GM23248 (cell line): ENCODE results near the gene UNC119. TPM values are rescaled to one million over a fixed set of nuclear protein-coding genes. Genes with fewer than 3 reads are reported as not detected.
"Not testable (repeated sequence)": the region's sequence is repeated elsewhere in the genome, so short reads cannot be mapped to it uniquely, and the experiment has no call there.

Experiments
- DNase-seq: peaks from one replicate; pipeline ENCODE4 v3.0.0-alpha.2; 2015
- H2AFZ ChIP-seq: fragments of 200-600 bp; sonication (generic); 2 replicates; pipeline ENCODE4 v1.6.1; 2016; ENCODE audit warnings: antibody characterized with exemption
- H3F3A ChIP-seq: fragments of 200-600 bp; sonication (generic); 2 replicates; pipeline ENCODE4 v1.6.1; 2016; ENCODE audit warnings: mild to moderate bottlenecking, antibody characterized with exemption, mixed run types; ENCODE audit not compliant: insufficient read depth
- H3K27ac ChIP-seq: fragments of 200-600 bp; sonication (generic); 2 replicates; pipeline ENCODE4 v1.5.1; 2016; ENCODE audit warnings: mild to moderate bottlenecking
- H3K27me3 ChIP-seq: fragments of 200-600 bp; sonication (generic); replicated peaks from 2 replicates; pipeline ENCODE4 v1.6.1; 2016; ENCODE audit warnings: mild to moderate bottlenecking; ENCODE audit not compliant: insufficient read depth
- H3K36me3 ChIP-seq: fragments of 200-600 bp; sonication (generic); 2 replicates; pipeline ENCODE4 v1.6.1; 2016; ENCODE audit warnings: low read depth, mild to moderate bottlenecking
- H3K4me1 ChIP-seq: fragments of 200-600 bp; sonication (generic); 2 replicates; pipeline ENCODE4 v1.6.1; 2016; ENCODE audit warnings: mild to moderate bottlenecking; ENCODE audit not compliant: insufficient read depth
- H3K4me2 ChIP-seq: fragments of 200-600 bp; sonication (generic); one replicate; pipeline ENCODE4 v1.6.1; 2016; ENCODE audit warnings: mild to moderate bottlenecking; ENCODE audit not compliant: unreplicated experiment
- H3K4me3 ChIP-seq: fragments of 200-600 bp; sonication (generic); 2 replicates; pipeline ENCODE4 v1.5.1; 2016; ENCODE audit warnings: mild to moderate bottlenecking
- H3K79me2 ChIP-seq: fragments of 200-600 bp; sonication (generic); 2 replicates; pipeline ENCODE4 v1.6.1; 2016; ENCODE audit warnings: mild to moderate bottlenecking; ENCODE audit not compliant: insufficient read depth
- H3K9ac ChIP-seq: fragments of 200-600 bp; sonication (generic); 2 replicates; pipeline ENCODE4 v1.6.1; 2016; ENCODE audit warnings: mild to moderate bottlenecking
- H3K9me2 ChIP-seq: fragments of 200-600 bp; sonication (generic); 2 replicates; pipeline ENCODE4 v1.6.1; 2016; ENCODE audit warnings: mixed run types, mild to moderate bottlenecking, moderate library complexity; ENCODE audit not compliant: insufficient read depth
- H3K9me3 ChIP-seq: fragments of 200-600 bp; sonication (generic); one replicate; pipeline ENCODE4 v1.6.1; 2017; ENCODE audit warnings: low read depth
- H4K20me1 ChIP-seq: fragments of 200-600 bp; sonication (generic); 2 replicates; pipeline ENCODE4 v1.6.0; 2016; ENCODE audit not compliant: insufficient read depth
- EZH2 ChIP-seq: fragments of 200-600 bp; sonication (generic); IDR thresholded peaks from 2 replicates; pipeline ENCODE4 v1.6.1; 2018; ENCODE audit warnings: antibody characterized with exemption, mild to moderate bottlenecking; ENCODE audit not compliant: insufficient read depth, poor library complexity, severe bottlenecking
- EZH2phosphoT487 ChIP-seq: fragments of 200-600 bp; sonication (generic); IDR thresholded peaks from 2 replicates; pipeline ENCODE4 v1.6.1; 2018; ENCODE audit warnings: antibody characterized with exemption, moderate library complexity, mild to moderate bottlenecking, low read depth; ENCODE audit not compliant: insufficient read depth
- WGBS, 2 experiments: methylation state at CpG; one replicate each; pipeline ENCODE4 v1.1.6; 2015 to 2017; ENCODE audit warnings: low lambda C conversion rate in 2 of 2, low coverage in 1 of 2; ENCODE audit errors: missing lambda C conversion rate in 2 of 2; 5-methylcytosine and 5-hydroxymethylcytosine counted together
- in situ Hi-C: fragments of 300-500 bp; cut with MboI; formaldehyde crosslinking; loops from 2 replicates; pipeline ENCODE4 v1.15.0; 2020
- polyA plus RNA-seq: library from polyadenylated mRNA; unstranded; fragments of >200 nt; fragmentation: Nextera tagmentation; extraction: Ambion mirVana; gene quantifications from 2 replicates; pipeline ENCODE4 v1.2.1, GENCODE V29; 2016
- total RNA-seq: library from RNA; depleted of rRNA; stranded (reverse); fragments of >200 nt; shearing (Covaris generic); gene quantifications from 2 replicates; pipeline ENCODE4 v1.2.3, GENCODE V29; 2014

The UNC119 gene
- total and polyA plus RNA-seq, 2 experiments from 2014 or later, result 29.4 to 50.9 TPM

DNA sequence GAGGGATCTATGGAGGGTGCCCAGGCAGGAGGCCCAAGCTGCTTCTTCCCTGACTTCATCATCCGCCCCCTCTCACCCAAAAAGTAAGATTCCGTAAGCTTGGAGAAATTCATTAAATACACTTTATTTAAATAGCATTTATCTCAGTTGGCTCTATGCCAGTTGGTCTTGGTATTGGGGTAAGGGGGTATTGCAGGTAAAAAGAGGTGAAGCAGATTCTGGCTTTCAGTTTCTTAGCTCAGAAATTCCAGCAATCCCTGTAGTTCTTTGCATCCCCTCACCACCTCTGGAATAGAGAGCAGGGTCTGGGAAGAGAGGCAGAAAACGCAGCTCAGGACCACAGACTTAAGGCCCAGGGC is 25.0 kb upstream of the UNC119 start:
- 94 to 98% methylated on average over 3 of the region's 3 CpGs for WGBS, 2 experiments
- no peak overlapping the region for H2AFZ ChIP-seq
- H3K4me1 ChIP-seq, result no peaks in the 10 kb centered on the region
- H3K79me2 ChIP-seq, result no peaks in the 10 kb centered on the region
- no peaks in the 10 kb centered on the region for H3K36me3 ChIP-seq
- no peak overlapping the region for H3K9ac ChIP-seq
- H3K4me2 ChIP-seq, result no peak overlapping the region
- no peaks in the 10 kb centered on the region for H3K27me3 ChIP-seq
- in situ Hi-C loops, result no loop called here
- H3K9me3 ChIP-seq, result no peaks in the 10 kb centered on the region
- DNase-seq, result no peak
- TF ChIP-seq EZH2phosphoT487 (no peak), EZH2 (no peak)
- H3K4me3 ChIP-seq, result no peak overlapping the region
- no peaks in the 10 kb centered on the region for H3K9me2 ChIP-seq
- no peak overlapping the region for H3K27ac ChIP-seq
- no peaks in the 10 kb centered on the region for H4K20me1 ChIP-seq
- H3F3A ChIP-seq, result no peaks in the 10 kb centered on the region

- Histone ChIP-seq H3K9me3 (no peaks in the 10 kb centered on the region), H3K79me2 (no peaks in the 10 kb centered on the region), H2AFZ (peak within 1 kb of the TSS; percentile 63), H3F3A (no peaks in the 10 kb centered on the region), H3K4me1 (peaks cover 3% of the 10 kb centered on the region; the same call in 1 of the 2 replicates), H3K9ac (peak within 1 kb of the TSS; percentile 42; the same call in 1 of the 2 replicates), H3K36me3 (no peaks in the 10 kb centered on the region), H3K4me2 (peak within 1 kb of the TSS; percentile 47), H3K27ac (no peak within 1 kb of the TSS), H3K27me3 (no peaks in the 10 kb centered on the region), H3K9me2 (no peaks in the 10 kb centered on the region), H3K4me3 (peak within 1 kb of the TSS; percentile 66), H4K20me1 (no peaks in the 10 kb centered on the region)
- DNase-seq, result peak; percentile 97
- WGBS, 2 experiments, result 8 to 9% methylated on average over 18 to 21 of the region's 26 CpGs
- in situ Hi-C loops, result no loop called here
- TF ChIP-seq EZH2 (no peak), EZH2phosphoT487 (no peak)
Measured at GRCh38 chr17:28576758-28577465, 24.5 kb upstream of the UNC119 start, which contains the start of gene ALDOC. ALDOC (minus strand) TSS chr17:28576895; CDS start chr17:28575532, 1,363 bp downstream.

DNA sequence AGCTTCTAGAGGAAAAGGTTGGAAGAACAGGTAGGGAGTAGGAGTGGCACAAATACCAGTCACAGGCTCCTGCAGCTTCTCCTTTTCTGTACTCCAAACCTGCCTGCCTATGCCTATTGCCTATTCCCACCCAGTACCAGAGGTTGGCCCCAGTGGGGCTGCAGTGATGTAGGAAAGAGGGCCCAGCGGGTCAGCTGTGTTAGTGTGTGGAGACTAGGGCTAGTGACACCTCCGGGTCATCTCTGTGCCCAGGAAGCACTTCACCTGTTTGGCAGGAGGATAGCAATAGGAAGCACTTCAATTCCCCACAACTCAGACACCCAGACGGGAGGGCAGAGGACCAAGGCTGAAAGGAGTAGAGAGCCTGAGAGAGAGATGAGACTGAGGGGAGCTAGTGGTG is 23.6 kb upstream of the UNC119 start:
- H3K4me2 ChIP-seq, result not testable (repeated sequence)

GRCh38 chr17:28575126-28575795 is 22.8 kb upstream of the UNC119 start:
- Histone ChIP-seq H3K9me3 (no peaks in the 10 kb centered on the region), H2AFZ (no peak overlapping the region), H3K36me3 (no peaks in the 10 kb centered on the region), H3F3A (no peaks in the 10 kb centered on the region), H4K20me1 (no peaks in the 10 kb centered on the region), H3K79me2 (peaks cover 10% of the 10 kb centered on the region), H3K4me2 (no peak overlapping the region), H3K9me2 (no peaks in the 10 kb centered on the region), H3K27me3 (no peaks in the 10 kb centered on the region), H3K4me3 (no peak overlapping the region), H3K9ac (no peak overlapping the region), H3K4me1 (peaks cover 6% of the 10 kb centered on the region; the same call in 1 of the 2 replicates), H3K27ac (no peak overlapping the region)
- WGBS, 2 experiments, result 90% methylated on average over 14 of the region's 14 CpGs
- TF ChIP-seq EZH2phosphoT487 (no peak), EZH2 (no peak)
- DNase-seq, result no peak
- in situ Hi-C loops, result no loop called here

More for the DNA sequence above, 23.6 kb upstream of the UNC119 start:
- DNase-seq, H3F3A ChIP-seq, H3K27ac ChIP-seq, H3K36me3 ChIP-seq, H3K27me3 ChIP-seq, H3K9me3 ChIP-seq, H2AFZ ChIP-seq, H3K4me3 ChIP-seq, H4K20me1 ChIP-seq, H3K4me1 ChIP-seq, H3K9me2 ChIP-seq, H3K9ac ChIP-seq, in situ Hi-C loops, H3K79me2 ChIP-seq: not testable (repeated sequence)
- WGBS, 2 experiments, result 66 to 83% methylated on average over 3 of the region's 3 CpGs
